Gastrocnemius medialis (tissue), 4 donors: ENCODE measurements around the gene ASIC2.

Experiments
- CTCF ChIP-seq, 5 experiments: fragments of 450-650 bp in 3 of 5; fragments of 200-600 bp in 2 of 5; sonication (generic) in 2 of 5; IDR thresholded peaks in 4 of 5; conservative IDR thresholded peaks in 1 of 5; 1 replicate in 4 of 5; 2 replicates in 1 of 5; pipeline ENCODE4 v1.5.1; 2016 to 2019; ENCODE audit warnings: antibody characterized with exemption in 5 of 5, mild to moderate bottlenecking in 3 of 5, moderate library complexity in 3 of 5
- POLR2A ChIP-seq, 2 donors: fragments of 450-650 bp; IDR thresholded peaks; one replicate each; pipeline ENCODE4 v1.6.1; 2017; ENCODE audit warnings: antibody characterized with exemption in 2 of 2, mild to moderate bottlenecking in 2 of 2, moderate library complexity in 2 of 2

GRCh38 chr17:32988481-32989101 is 304.5 kb downstream of the ASIC2 start:
- TF ChIP-seq CTCF (IDR thresholded peaks at IDR 0.05 in 4 of 5, conservative IDR thresholded peaks at IDR 0.05 in 1 of 5) (no peak), POLR2A (IDR thresholded peaks at IDR 0.05) (no peak)
